Posterior cingulate gyrus (tissue), 11 donors: ENCODE results near the gene USP47.

Source experiments
- DNase-seq, 10 donors: peaks; one replicate each; pipeline versions ENCODE4 v3.0.0 to v3.0.0-alpha.2; 2020 to 2021; ENCODE audit warnings: mixed read lengths in 3 of 10
- intact Hi-C: fragments of 100-400 bp; cut with DNase I; formaldehyde crosslinking; loops from one replicate; pipeline ENCODE4 v1.15.1; 2023

Gene USP47

GRCh38 chr11:11931461-11932055 is 89.8 kb downstream of the USP47 start:
- no peak for DNase-seq
- intact Hi-C loops: loop anchor here (1.0 kb wide), 1 partner anchor 113 kb away; no protein-coding TSS in a partner anchor

- intact Hi-C loops: no loop called here
- no peak for DNase-seq
These were observed 93.8 kb downstream of the USP47 start for GRCh38 chr11:11935536-11935935.

GRCh38 chr11:11937433-11937832 is 95.7 kb downstream of the USP47 start:
- intact Hi-C loops: no loop called here
- no peak for DNase-seq

- DNase-seq: no peak
- intact Hi-C loops: no loop called here
These were observed 96.2 kb downstream of the USP47 start for GRCh38 chr11:11937957-11938356.

GRCh38 chr11:11940551-11940950 is 98.8 kb downstream of the USP47 start:
- no peak for DNase-seq
- intact Hi-C loops: no loop called here

- DNase-seq: no peak
- intact Hi-C loops: no loop called here
These were observed 100.9 kb downstream of the USP47 start for GRCh38 chr11:11942668-11943067.

- intact Hi-C loops: no loop called here
- DNase-seq: no peak
These were observed 102.7 kb downstream of the USP47 start for GRCh38 chr11:11944444-11944843.

- intact Hi-C loops: no loop called here
- DNase-seq: no peak
These were observed 104.4 kb downstream of the USP47 start for GRCh38 chr11:11946180-11946579.

- no peak for DNase-seq
- intact Hi-C loops: no loop called here
These were observed 105.1 kb downstream of the USP47 start for GRCh38 chr11:11946878-11947277.

- no peak for DNase-seq
- intact Hi-C loops: no loop called here
These were observed 106.1 kb downstream of the USP47 start for GRCh38 chr11:11947825-11948224.

GRCh38 chr11:11948242-11948947 is 106.6 kb downstream of the USP47 start:
- intact Hi-C loops: no loop called here
- DNase-seq: no peak

- DNase-seq: no peak
- intact Hi-C loops: no loop called here
These were observed 107.7 kb downstream of the USP47 start for GRCh38 chr11:11949482-11949881.

GRCh38 chr11:11952036-11952435 is 110.3 kb downstream of the USP47 start:
- DNase-seq: no peak
- intact Hi-C loops: no loop called here

- intact Hi-C loops: no loop called here
- no peak for DNase-seq
These were observed 114.2 kb downstream of the USP47 start for GRCh38 chr11:11956006-11956405.

- DNase-seq: peak in 1 of 10 donors; percentile 48
These were observed 116.8 kb downstream of the USP47 start for GRCh38 chr11:11958403-11959231.

GRCh38 chr11:11959601-11960000 is 117.8 kb downstream of the USP47 start:
- no peak for DNase-seq
- intact Hi-C loops: no loop called here

More at GRCh38 chr11:11958403-11959231, 116.8 kb downstream of the USP47 start:
- intact Hi-C loops: no loop called here

GRCh38 chr11:11960687-11961086 is 118.9 kb downstream of the USP47 start:
- peak in 1 of 10 donors; percentile 67 for DNase-seq
- intact Hi-C loops: no loop called here

GRCh38 chr11:11961399-11962028 is 119.7 kb downstream of the USP47 start:
- intact Hi-C loops: no loop called here
- DNase-seq: peak in 1 of 10 donors; percentile 63

GRCh38 chr11:11963067-11963466 is 121.3 kb downstream of the USP47 start:
- no peak for DNase-seq

GRCh38 chr11:11963842-11964773 is 122.3 kb downstream of the USP47 start:
- intact Hi-C loops: no loop called here
- DNase-seq: peak in 3 of 10 donors; percentile 75 to 85 (median 83)

More at GRCh38 chr11:11963067-11963466, 121.3 kb downstream of the USP47 start:
- intact Hi-C loops: no loop called here
